HEK293 (cell line): ENCODE data around the gene CXCL12.

ENCODE experiments used
- CTCF ChIA-PET: fragments of 350-600 bp; formaldehyde crosslinking; extraction: SDS; loops from one replicate; lab custom pipeline; 2021; ENCODE audit warnings: antibody characterized with exemption; lab: Yijun Ruan, JAX
- POLR2A ChIA-PET: fragments of 300-600 bp; formaldehyde crosslinking; extraction: SDS; loops from one replicate; lab custom pipeline; 2020; ENCODE audit warnings: antibody characterized with exemption, inconsistent platforms; lab: Yijun Ruan, JAX
- H3K27ac ChIP-seq: fragments of 200-500 bp; sonication (Bioruptor generic); 2 replicates; pipeline ENCODE4 v1.5.1; 2014; ENCODE audit warnings: low read depth, low read length, control low read depth, inconsistent platforms; ENCODE audit errors: extremely low read depth
- H3K36me3 ChIP-seq, 2 experiments: fragments of 200-500 bp in 1 of 2; sonication (Bioruptor generic) in 1 of 2; 1 replicate in 1 of 2; 2 replicates in 1 of 2; pipeline ENCODE4 v1.5.1; 2014 to 2017; ENCODE audit warnings: inconsistent platforms in 2 of 2, low read length in 2 of 2; ENCODE audit not compliant: control insufficient read depth in 2 of 2, insufficient read depth in 1 of 2
- H3K4me1 ChIP-seq: fragments of 200-500 bp; sonication (Bioruptor generic); 2 replicates; pipeline ENCODE4 v1.5.1; 2014; ENCODE audit warnings: mild to moderate bottlenecking, low read length, inconsistent platforms; ENCODE audit not compliant: control insufficient read depth, insufficient read depth
- H3K4me3 ChIP-seq: 2 replicates; pipeline ENCODE4 v1.5.1; 2011; ENCODE audit warnings: low read depth, mild to moderate bottlenecking, control low read depth, low read length, moderate library complexity
- H3K9me3 ChIP-seq: fragments of 200-500 bp; sonication (Bioruptor generic); 2 replicates; pipeline ENCODE4 v1.5.1; 2014; ENCODE audit warnings: low read depth, low read length, inconsistent platforms; ENCODE audit not compliant: control insufficient read depth, insufficient read depth
- BCL11B ChIP-seq: fragments of 450-650 bp; formaldehyde crosslinking; IDR thresholded peaks from 2 replicates; pipeline ENCODE4 v1.5.1; 2016; ENCODE audit warnings: low read depth, missing biosample characterization, missing genetic modification characterization
- TCF7L2 ChIP-seq: IDR thresholded peaks from 2 replicates; pipeline ENCODE4 v1.6.1; 2011; ENCODE audit warnings: low read depth, mild to moderate bottlenecking, inconsistent platforms, low read length, moderate library complexity, borderline replicate concordance
- ZBTB1 ChIP-seq: fragments of 450-650 bp; formaldehyde crosslinking; IDR thresholded peaks from 2 replicates; pipeline ENCODE4 v1.5.1; 2016; ENCODE audit warnings: missing biosample characterization, missing genetic modification characterization
- ZNF175 ChIP-seq: fragments of 450-650 bp; formaldehyde crosslinking; IDR thresholded peaks from 2 replicates; pipeline ENCODE4 v1.5.1; 2016; ENCODE audit warnings: missing biosample characterization, missing genetic modification characterization
- ZNF184 ChIP-seq: fragments of 450-650 bp; IDR thresholded peaks from 2 replicates; pipeline ENCODE4 v1.5.1; 2018; ENCODE audit warnings: missing biosample characterization, mild to moderate bottlenecking, missing genetic modification characterization
- ZNF311 ChIP-seq: fragments of 450-650 bp; formaldehyde crosslinking; IDR thresholded peaks from 2 replicates; pipeline ENCODE4 v1.5.1; 2017; ENCODE audit warnings: missing biosample characterization, missing genetic modification characterization, borderline replicate concordance
- ZNF394 ChIP-seq: fragments of 450-650 bp; formaldehyde crosslinking; IDR thresholded peaks from 2 replicates; pipeline ENCODE4 v1.5.1; 2016; ENCODE audit warnings: missing biosample characterization, missing genetic modification characterization, mild to moderate bottlenecking, moderate library complexity, borderline replicate concordance
- ZNF514 ChIP-seq: fragments of 450-650 bp; formaldehyde crosslinking; IDR thresholded peaks from 2 replicates; pipeline ENCODE4 v1.5.1; 2016; ENCODE audit warnings: missing biosample characterization, missing genetic modification characterization
- ZNF518A ChIP-seq: fragments of 450-650 bp; formaldehyde crosslinking; conservative IDR thresholded peaks from 2 replicates; pipeline ENCODE4 v1.5.1; 2016; ENCODE audit warnings: low read depth, missing biosample characterization, missing genetic modification characterization
- ZNF555 ChIP-seq: fragments of 450-650 bp; formaldehyde crosslinking; conservative IDR thresholded peaks from 2 replicates; pipeline ENCODE4 v1.5.1; 2017; ENCODE audit warnings: missing biosample characterization, mild to moderate bottlenecking, missing genetic modification characterization, inconsistent platforms
- ZNF600 ChIP-seq: fragments of 450-650 bp; formaldehyde crosslinking; IDR thresholded peaks from 2 replicates; pipeline ENCODE4 v1.5.1; 2016; ENCODE audit warnings: missing biosample characterization, missing genetic modification characterization
- ZNF639 ChIP-seq: fragments of 450-650 bp; formaldehyde crosslinking; IDR thresholded peaks from 2 replicates; pipeline ENCODE4 v1.5.1; 2016; ENCODE audit warnings: missing biosample characterization, missing genetic modification characterization
- ZNF658 ChIP-seq: fragments of 450-650 bp; formaldehyde crosslinking; IDR thresholded peaks from 2 replicates; pipeline ENCODE4; 2016; ENCODE audit warnings: missing biosample characterization, missing genetic modification characterization
- ZNF785 ChIP-seq: fragments of 450-650 bp; formaldehyde crosslinking; IDR thresholded peaks from 2 replicates; pipeline ENCODE4 v1.5.1; 2016; ENCODE audit warnings: missing biosample characterization, missing genetic modification characterization
- TF ChIP-seq, protein P1 (sequence below): sonication (generic); formaldehyde crosslinking; IDR thresholded peaks from 2 replicates; pipeline ENCODE4 v1.8.1; 2022; ENCODE audit warnings: mild to moderate bottlenecking, moderate library complexity, missing genetic modification reagents
- TF ChIP-seq, protein P2 (sequence below): fragments of 450-650 bp; formaldehyde crosslinking; IDR thresholded peaks from 2 replicates; pipeline ENCODE4 v1.5.1; 2016; ENCODE audit warnings: missing biosample characterization, missing genetic modification characterization, borderline replicate concordance
- TF ChIP-seq, protein P3 (sequence below): fragments of 450-650 bp; formaldehyde crosslinking; optimal IDR thresholded peaks from 2 replicates; pipeline ENCODE3; 2016; ENCODE audit warnings: missing biosample characterization, mild to moderate bottlenecking, missing genetic modification characterization
- TF ChIP-seq, protein P4 (sequence below): fragments of 450-650 bp; formaldehyde crosslinking; IDR thresholded peaks from 2 replicates; pipeline ENCODE4 v1.5.1; 2017; ENCODE audit warnings: missing biosample characterization, missing genetic modification characterization

The CXCL12 gene

GRCh38 chr10:44413416-44413815, 28.5 kb upstream of the CXCL12 start:
- Histone ChIP-seq H3K36me3 (no peaks in the 10 kb centered on the region), H3K4me3 (no peak overlapping the region), H3K4me1 (no peaks in the 10 kb centered on the region), H3K9me3 (no peaks in the 10 kb centered on the region), H3K27ac (no peak overlapping the region)
- TF ChIP-seq ZNF514 = no peak
- POLR2A ChIA-PET = no interaction called here
- CTCF ChIA-PET = interaction anchor here (0.7 to 0.9 kb wide), 2 partner anchors 19 to 102 kb away, joined by 3 read pairs; no protein-coding TSS in a partner anchor

DNA sequence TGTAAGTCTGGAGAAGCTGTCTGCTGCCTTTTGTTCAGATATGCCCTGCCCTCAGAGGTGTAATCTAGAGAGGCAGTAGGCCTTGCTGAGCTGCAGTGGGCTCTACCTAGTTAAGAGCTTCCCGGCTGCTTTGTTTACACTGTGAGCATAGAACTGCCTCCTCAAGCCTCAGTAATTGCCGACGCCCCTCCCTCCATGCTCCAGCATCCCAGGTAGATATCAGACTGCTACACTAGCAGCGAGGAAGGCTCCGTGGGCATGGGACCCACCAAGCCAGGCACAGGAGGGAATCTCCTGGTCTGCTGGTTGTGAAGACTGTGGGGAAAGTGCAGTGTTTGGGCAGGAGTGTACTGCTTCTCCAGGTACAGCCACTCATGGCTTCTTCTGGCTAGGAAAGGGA, 26.4 kb upstream of the CXCL12 start:
- Histone ChIP-seq H3K27ac (no peak overlapping the region), H3K4me1 (no peaks in the 10 kb centered on the region), H3K36me3 (no peaks in the 10 kb centered on the region), H3K9me3 (no peaks in the 10 kb centered on the region), H3K4me3 (no peak overlapping the region)
- POLR2A ChIA-PET = no interaction called here
- TF ChIP-seq BCL11B (tag by site-specific recombination) (no peak), TCF7L2 (no peak), ZNF184 (tag by site-specific recombination) (no peak), ZNF658 (tag by site-specific recombination) (no peak), ZBTB1 (tag by site-specific recombination) (no peak), ZNF600 (tag by site-specific recombination) (no peak), ZNF394 (no peak), ZNF518A (tag by site-specific recombination) (no peak), ZNF555 (no peak), ZNF785 (tag by site-specific recombination) (no peak), ZNF639 (tag by site-specific recombination) (no peak), ZNF175 (no peak), ZNF311 (tag by site-specific recombination) (no peak)
- TF ChIP-seq, protein P1, sequence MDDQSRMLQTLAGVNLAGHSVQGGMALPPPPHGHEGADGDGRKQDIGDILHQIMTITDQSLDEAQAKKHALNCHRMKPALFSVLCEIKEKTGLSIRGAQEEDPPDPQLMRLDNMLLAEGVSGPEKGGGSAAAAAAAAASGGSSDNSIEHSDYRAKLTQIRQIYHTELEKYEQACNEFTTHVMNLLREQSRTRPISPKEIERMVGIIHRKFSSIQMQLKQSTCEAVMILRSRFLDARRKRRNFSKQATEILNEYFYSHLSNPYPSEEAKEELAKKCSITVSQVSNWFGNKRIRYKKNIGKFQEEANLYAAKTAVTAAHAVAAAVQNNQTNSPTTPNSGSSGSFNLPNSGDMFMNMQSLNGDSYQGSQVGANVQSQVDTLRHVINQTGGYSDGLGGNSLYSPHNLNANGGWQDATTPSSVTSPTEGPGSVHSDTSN (CRISPR knock-in tag) = no peak
- TF ChIP-seq, protein P2, sequence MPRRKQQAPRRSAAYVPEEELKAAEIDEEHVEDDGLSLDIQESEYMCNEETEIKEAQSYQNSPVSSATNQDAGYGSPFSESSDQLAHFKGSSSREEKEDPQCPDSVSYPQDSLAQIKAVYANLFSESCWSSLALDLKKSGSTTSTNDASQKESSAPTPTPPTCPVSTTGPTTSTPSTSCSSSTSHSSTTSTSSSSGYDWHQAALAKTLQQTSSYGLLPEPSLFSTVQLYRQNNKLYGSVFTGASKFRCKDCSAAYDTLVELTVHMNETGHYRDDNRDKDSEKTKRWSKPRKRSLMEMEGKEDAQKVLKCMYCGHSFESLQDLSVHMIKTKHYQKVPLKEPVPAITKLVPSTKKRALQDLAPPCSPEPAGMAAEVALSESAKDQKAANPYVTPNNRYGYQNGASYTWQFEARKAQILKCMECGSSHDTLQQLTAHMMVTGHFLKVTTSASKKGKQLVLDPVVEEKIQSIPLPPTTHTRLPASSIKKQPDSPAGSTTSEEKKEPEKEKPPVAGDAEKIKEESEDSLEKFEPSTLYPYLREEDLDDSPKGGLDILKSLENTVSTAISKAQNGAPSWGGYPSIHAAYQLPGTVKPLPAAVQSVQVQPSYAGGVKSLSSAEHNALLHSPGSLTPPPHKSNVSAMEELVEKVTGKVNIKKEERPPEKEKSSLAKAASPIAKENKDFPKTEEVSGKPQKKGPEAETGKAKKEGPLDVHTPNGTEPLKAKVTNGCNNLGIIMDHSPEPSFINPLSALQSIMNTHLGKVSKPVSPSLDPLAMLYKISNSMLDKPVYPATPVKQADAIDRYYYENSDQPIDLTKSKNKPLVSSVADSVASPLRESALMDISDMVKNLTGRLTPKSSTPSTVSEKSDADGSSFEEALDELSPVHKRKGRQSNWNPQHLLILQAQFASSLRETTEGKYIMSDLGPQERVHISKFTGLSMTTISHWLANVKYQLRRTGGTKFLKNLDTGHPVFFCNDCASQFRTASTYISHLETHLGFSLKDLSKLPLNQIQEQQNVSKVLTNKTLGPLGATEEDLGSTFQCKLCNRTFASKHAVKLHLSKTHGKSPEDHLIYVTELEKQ (tag by site-specific recombination) = no peak
- TF ChIP-seq, protein P3, sequence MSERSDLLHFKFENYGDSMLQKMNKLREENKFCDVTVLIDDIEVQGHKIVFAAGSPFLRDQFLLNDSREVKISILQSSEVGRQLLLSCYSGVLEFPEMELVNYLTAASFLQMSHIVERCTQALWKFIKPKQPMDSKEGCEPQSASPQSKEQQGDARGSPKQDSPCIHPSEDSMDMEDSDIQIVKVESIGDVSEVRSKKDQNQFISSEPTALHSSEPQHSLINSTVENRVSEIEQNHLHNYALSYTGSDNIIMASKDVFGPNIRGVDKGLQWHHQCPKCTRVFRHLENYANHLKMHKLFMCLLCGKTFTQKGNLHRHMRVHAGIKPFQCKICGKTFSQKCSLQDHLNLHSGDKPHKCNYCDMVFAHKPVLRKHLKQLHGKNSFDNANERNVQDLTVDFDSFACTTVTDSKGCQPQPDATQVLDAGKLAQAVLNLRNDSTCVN (tag by site-specific recombination) = no peak
- TF ChIP-seq, protein P4, sequence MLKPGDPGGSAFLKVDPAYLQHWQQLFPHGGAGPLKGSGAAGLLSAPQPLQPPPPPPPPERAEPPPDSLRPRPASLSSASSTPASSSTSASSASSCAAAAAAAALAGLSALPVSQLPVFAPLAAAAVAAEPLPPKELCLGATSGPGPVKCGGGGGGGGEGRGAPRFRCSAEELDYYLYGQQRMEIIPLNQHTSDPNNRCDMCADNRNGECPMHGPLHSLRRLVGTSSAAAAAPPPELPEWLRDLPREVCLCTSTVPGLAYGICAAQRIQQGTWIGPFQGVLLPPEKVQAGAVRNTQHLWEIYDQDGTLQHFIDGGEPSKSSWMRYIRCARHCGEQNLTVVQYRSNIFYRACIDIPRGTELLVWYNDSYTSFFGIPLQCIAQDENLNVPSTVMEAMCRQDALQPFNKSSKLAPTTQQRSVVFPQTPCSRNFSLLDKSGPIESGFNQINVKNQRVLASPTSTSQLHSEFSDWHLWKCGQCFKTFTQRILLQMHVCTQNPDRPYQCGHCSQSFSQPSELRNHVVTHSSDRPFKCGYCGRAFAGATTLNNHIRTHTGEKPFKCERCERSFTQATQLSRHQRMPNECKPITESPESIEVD (tag by site-specific recombination) = no peak
- CTCF ChIA-PET = interaction anchor here (0.6 kb wide), 1 partner anchor 321 kb away, joined by 3 read pairs; no protein-coding TSS in a partner anchor
